Esophagus squamous epithelium (tissue), 5 donors: ENCODE measurements around the gene TSPEAR. TPM values are rescaled to one million over a fixed set of nuclear protein-coding genes. Genes with fewer than 3 reads are reported as not detected.
A peak's percentile ranks its signal among the peaks of the same experiment; 100 is the strongest.

Source experiments
- DNase-seq: peaks from one replicate; lab custom pipeline; 2025; lab: John Stamatoyannopoulos, UW
- H3K27ac ChIP-seq, 4 donors: fragments of 200-600 bp; sonication (generic); one replicate each; pipeline ENCODE4 v1.5.1; 2016 to 2019; ENCODE audit warnings: mild to moderate bottlenecking in 1 of 4
- H3K27me3 ChIP-seq, 4 donors: fragments of 200-600 bp; sonication (generic); 1 replicate in 3 of 4; 2 replicates in 1 of 4; pipeline versions ENCODE4 v1.5.1 to v1.6.0; 2017 to 2021; ENCODE audit warnings: antibody characterized with exemption in 1 of 4
- H3K36me3 ChIP-seq, 3 donors: fragments of 200-600 bp; sonication (generic); one replicate each; pipeline ENCODE4 v1.5.1; 2016 to 2019
- H3K4me1 ChIP-seq, 3 donors: fragments of 200-600 bp; sonication (generic); one replicate each; pipeline ENCODE4 v1.5.1; 2017 to 2019
- H3K4me3 ChIP-seq, 4 donors: fragments of 200-600 bp; sonication (generic); 1 replicate in 3 of 4; 2 replicates in 1 of 4; pipeline ENCODE4 v1.5.1; 2016 to 2019; ENCODE audit warnings: mild to moderate bottlenecking in 2 of 4, moderate library complexity in 1 of 4
- H3K9me3 ChIP-seq, 3 donors: fragments of 200-600 bp; sonication (generic); one replicate each; pipeline ENCODE4 v1.5.1; 2016 to 2019
- CTCF ChIP-seq, 6 experiments: fragments of 450-650 bp in 4 of 6; fragments of 200-600 bp in 2 of 6; sonication (generic) in 2 of 6; IDR thresholded peaks; one replicate each; pipeline ENCODE4 v1.5.1; 2016 to 2019; ENCODE audit warnings: antibody characterized with exemption in 6 of 6, mild to moderate bottlenecking in 4 of 6, moderate library complexity in 4 of 6
- POLR2A ChIP-seq, 4 donors: fragments of 450-650 bp; IDR thresholded peaks; one replicate each; pipeline ENCODE4 v1.6.1; 2017; ENCODE audit warnings: antibody characterized with exemption in 4 of 4, mild to moderate bottlenecking in 4 of 4, moderate library complexity in 3 of 4
- WGBS, 2 donors: methylation state at CpG; one replicate each; pipeline ENCODE4 v1.1.5; 2018; 5-methylcytosine and 5-hydroxymethylcytosine counted together
- intact Hi-C: fragments of 100-400 bp; cut with DNase I; formaldehyde crosslinking; loops from one replicate; pipeline ENCODE4 v1.15.0; 2022
- total RNA-seq, 4 donors: library from RNA; depleted of rRNA; stranded (reverse); fragments of >200 nt; gene quantifications; one replicate each; pipeline ENCODE4 v1.1.0, GENCODE V29; 2016
- donor health status: DM: yes; HTN: yes; CAD: no.

The TSPEAR gene
- total RNA-seq, 4 donors from 2014 or later, result not detected

GRCh38 chr21:44749759-44750674 lies 38.6 kb upstream of the TSPEAR start:
- intact Hi-C loops, result no loop called here
- Histone ChIP-seq H3K4me1 (peaks cover 12 to 37% (median 24%) of the 10 kb centered on the region in 3 donors), H3K27me3 (peaks cover 0 to 73% (median 0%) of the 10 kb centered on the region in 4 donors), H3K36me3 (no peaks in the 10 kb centered on the region), H3K9me3 (no peaks in the 10 kb centered on the region), H3K27ac (no peak overlapping the region), H3K4me3 (no peak overlapping the region)
- DNase-seq, result no peak
- 60 to 82% methylated on average over 16 to 20 of the region's 47 CpGs for WGBS, 2 donors
- TF ChIP-seq POLR2A (IDR thresholded peaks at IDR 0.05) (no peak), CTCF (IDR thresholded peaks at IDR 0.05) (no peak)

- Histone ChIP-seq H3K27me3 (peaks cover 0 to 71% (median 0%) of the 10 kb centered on the region in 4 donors), H3K4me1 (peaks cover 12 to 37% (median 24%) of the 10 kb centered on the region in 3 donors), H3K9me3 (no peaks in the 10 kb centered on the region), H3K36me3 (no peaks in the 10 kb centered on the region), H3K4me3 (no peak overlapping the region), H3K27ac (no peak overlapping the region)
- WGBS, 2 donors, result 21 to 83% methylated on average over 6 to 8 of the region's 26 CpGs
- TF ChIP-seq CTCF (IDR thresholded peaks at IDR 0.05), result no peak
- TF ChIP-seq POLR2A (IDR thresholded peaks at IDR 0.05), result no peak
- intact Hi-C loops, result no loop called here
- no peak for DNase-seq
Observed at GRCh38 chr21:44749116-44749758, 37.9 kb upstream of the TSPEAR start.

- no peaks in the 10 kb centered on the region for H3K9me3 ChIP-seq
- H3K27ac ChIP-seq, result no peak overlapping the region
- no peak for TF ChIP-seq POLR2A (IDR thresholded peaks at IDR 0.05)
- no peak for TF ChIP-seq CTCF (IDR thresholded peaks at IDR 0.05)
- DNase-seq, result no peak
- H3K4me1 ChIP-seq, result peaks cover 10 to 36% (median 23%) of the 10 kb centered on the region in 3 donors
- no peak overlapping the region for H3K4me3 ChIP-seq
- intact Hi-C loops, result no loop called here
- no peaks in the 10 kb centered on the region for H3K36me3 ChIP-seq
- 13 to 32% methylated on average over 3 to 5 of the region's 16 CpGs for WGBS, 2 donors
- peaks cover 0 to 65% (median 0%) of the 10 kb centered on the region in 4 donors for H3K27me3 ChIP-seq
Observed at GRCh38 chr21:44748621-44749020, 37.2 kb upstream of the TSPEAR start.

DNA sequence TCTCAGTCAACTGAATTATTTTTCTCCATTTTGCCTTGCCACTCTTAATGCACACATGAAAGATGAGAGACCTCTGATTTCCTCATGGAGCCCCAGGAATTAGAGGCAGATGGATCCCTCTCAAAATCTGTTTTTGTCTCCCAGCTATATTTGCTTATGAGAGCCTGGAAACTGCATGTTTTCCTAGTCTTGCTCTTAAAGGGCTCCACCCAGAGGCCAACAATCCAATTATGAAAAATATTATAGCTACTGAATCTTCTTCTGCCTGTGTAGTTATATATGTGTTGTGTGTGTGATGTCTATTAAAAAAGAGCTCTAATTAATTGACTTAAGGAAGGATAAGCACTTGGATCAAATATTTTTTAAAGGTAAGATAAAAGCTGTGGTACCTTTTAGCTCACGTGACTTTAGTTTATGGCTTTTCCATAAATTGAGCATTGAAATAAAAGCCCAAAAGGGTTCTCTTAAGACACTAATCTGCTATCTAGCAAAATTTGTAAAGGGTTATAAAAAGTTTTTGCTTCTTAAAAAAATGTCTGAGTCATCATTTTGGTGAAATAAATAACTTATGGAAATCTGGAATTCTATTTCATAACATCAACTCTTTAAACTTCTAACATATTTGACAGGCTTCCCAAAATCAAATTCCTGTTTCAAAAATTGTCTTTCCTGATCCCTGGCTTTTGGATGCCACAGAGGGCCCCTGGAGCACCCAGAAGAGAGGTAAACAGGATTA lies 31.2 kb upstream of the TSPEAR start:
- Histone ChIP-seq H3K36me3 (no peaks in the 10 kb centered on the region), H3K4me1 (no peaks in the 10 kb centered on the region), H3K9me3 (peaks cover 4 to 19% (median 10%) of the 10 kb centered on the region in 3 donors), H3K27me3 (peaks cover 0 to 31% (median 0%) of the 10 kb centered on the region in 4 donors), H3K4me3 (no peak overlapping the region), H3K27ac (no peak overlapping the region)
- no peak for TF ChIP-seq POLR2A (IDR thresholded peaks at IDR 0.05)
- TF ChIP-seq CTCF (IDR thresholded peaks at IDR 0.05), result peak in 1 of 6 experiments; percentile 41
- no peak for DNase-seq
- WGBS, 2 donors, result 77 to 78% methylated on average over 1 of the region's 1 CpG
- intact Hi-C loops, result no loop called here
